ENCODE data around the gene PCDHGB5.

DNA sequence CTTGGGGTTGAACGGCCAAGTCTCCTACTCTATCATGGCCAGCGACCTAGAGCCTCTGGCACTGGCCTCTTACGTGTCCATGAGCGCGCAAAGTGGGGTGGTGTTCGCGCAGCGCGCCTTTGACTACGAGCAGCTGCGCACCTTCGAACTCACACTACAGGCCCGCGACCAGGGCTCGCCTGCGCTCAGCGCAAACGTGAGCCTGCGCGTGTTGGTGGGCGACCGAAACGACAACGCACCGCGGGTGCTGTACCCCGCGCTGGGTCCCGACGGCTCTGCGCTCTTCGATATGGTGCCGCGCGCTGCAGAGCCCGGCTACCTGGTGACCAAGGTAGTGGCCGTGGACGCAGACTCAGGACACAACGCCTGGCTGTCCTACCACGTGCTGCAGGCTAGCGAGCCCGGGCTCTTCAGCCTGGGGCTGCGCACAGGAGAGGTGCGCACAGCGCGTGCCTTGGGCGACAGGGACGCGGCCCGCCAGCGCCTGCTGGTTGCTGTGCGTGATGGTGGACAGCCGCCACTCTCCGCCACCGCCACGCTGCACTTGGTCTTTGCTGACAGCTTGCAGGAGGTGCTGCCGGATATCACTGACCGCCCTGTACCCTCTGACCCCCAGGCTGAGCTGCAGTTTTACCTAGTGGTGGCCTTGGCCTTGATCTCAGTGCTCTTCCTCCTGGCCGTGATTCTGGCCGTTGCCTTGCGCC, 2.0 kb downstream of the PCDHGB5 start:
- no peak for TF ChIP-seq POLR2A (IDR thresholded peaks at IDR 0.05)
- TF ChIP-seq, protein P1, sequence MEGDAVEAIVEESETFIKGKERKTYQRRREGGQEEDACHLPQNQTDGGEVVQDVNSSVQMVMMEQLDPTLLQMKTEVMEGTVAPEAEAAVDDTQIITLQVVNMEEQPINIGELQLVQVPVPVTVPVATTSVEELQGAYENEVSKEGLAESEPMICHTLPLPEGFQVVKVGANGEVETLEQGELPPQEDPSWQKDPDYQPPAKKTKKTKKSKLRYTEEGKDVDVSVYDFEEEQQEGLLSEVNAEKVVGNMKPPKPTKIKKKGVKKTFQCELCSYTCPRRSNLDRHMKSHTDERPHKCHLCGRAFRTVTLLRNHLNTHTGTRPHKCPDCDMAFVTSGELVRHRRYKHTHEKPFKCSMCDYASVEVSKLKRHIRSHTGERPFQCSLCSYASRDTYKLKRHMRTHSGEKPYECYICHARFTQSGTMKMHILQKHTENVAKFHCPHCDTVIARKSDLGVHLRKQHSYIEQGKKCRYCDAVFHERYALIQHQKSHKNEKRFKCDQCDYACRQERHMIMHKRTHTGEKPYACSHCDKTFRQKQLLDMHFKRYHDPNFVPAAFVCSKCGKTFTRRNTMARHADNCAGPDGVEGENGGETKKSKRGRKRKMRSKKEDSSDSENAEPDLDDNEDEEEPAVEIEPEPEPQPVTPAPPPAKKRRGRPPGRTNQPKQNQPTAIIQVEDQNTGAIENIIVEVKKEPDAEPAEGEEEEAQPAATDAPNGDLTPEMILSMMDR (IDR thresholded peaks at IDR 0.05 in 4 of 5, conservative IDR thresholded peaks at IDR 0.05 in 1 of 5): no peak

Measured in gastrocnemius medialis (tissue), 4 donors.